Measurements from ENCODE around the gene BARD1.

DNA sequence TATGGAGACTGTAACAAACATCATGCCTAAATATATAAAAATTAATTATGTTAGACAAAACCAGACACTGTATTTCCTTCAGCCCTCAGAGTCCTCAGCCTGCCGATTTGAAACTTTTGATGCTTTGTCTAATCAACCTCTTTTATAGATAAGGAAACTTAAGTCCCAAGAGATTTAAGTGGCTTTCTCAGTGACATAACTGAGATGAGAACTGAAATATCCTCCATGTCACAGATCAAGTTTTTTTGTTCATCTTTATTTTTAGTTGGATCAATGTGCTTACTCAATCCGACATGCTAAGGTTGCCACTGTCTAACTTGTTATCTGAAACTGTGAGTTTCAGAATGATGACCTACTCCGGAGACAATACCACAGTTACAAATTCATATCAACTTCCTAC is 72.3 kb downstream of the BARD1 start:
- TF ChIP-seq, protein P1, sequence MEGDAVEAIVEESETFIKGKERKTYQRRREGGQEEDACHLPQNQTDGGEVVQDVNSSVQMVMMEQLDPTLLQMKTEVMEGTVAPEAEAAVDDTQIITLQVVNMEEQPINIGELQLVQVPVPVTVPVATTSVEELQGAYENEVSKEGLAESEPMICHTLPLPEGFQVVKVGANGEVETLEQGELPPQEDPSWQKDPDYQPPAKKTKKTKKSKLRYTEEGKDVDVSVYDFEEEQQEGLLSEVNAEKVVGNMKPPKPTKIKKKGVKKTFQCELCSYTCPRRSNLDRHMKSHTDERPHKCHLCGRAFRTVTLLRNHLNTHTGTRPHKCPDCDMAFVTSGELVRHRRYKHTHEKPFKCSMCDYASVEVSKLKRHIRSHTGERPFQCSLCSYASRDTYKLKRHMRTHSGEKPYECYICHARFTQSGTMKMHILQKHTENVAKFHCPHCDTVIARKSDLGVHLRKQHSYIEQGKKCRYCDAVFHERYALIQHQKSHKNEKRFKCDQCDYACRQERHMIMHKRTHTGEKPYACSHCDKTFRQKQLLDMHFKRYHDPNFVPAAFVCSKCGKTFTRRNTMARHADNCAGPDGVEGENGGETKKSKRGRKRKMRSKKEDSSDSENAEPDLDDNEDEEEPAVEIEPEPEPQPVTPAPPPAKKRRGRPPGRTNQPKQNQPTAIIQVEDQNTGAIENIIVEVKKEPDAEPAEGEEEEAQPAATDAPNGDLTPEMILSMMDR (IDR thresholded peaks at IDR 0.05; ENCODE audit: insufficient read depth, low read depth, low read length) = no peak
- no peak for TF ChIP-seq EZH2 (IDR thresholded peaks at IDR 0.05; ENCODE audit: insufficient read depth, low read length)

Measured in astrocyte (in vitro differentiated cells and primary cell).